Ovary (tissue), 9 donors: ENCODE data around the gene FAM149B1. TPM values are rescaled to one million over a fixed set of nuclear protein-coding genes. Genes with fewer than 3 reads are reported as not detected.

ENCODE experiments used
- DNase-seq, 5 donors: peaks; one replicate each; pipeline ENCODE4 v3.0.0-alpha.2; 2019 to 2020
- H3K27ac ChIP-seq, 2 donors: fragments of 200-600 bp; one replicate each; pipeline versions ENCODE4 v1.5.1 to v1.8.0; 2019 to 2022
- H3K27me3 ChIP-seq: fragments of 200-600 bp; one replicate; pipeline ENCODE4 v1.8.0; 2022
- H3K36me3 ChIP-seq: fragments of 200-600 bp; sonication (generic); one replicate; pipeline ENCODE4 v1.5.1; 2019
- H3K4me1 ChIP-seq: one replicate; pipeline ENCODE4 v1.8.1; 2013; ENCODE audit warnings: mild to moderate bottlenecking, moderate library complexity; ENCODE audit not compliant: insufficient read depth
- H3K4me3 ChIP-seq: fragments of 200-600 bp; sonication (generic); one replicate; pipeline ENCODE4 v1.5.1; 2017
- H3K9me3 ChIP-seq, 2 donors: fragments of 200-600 bp in 1 of 2; sonication (generic) in 1 of 2; one replicate each; pipeline versions ENCODE4 v1.5.1 to v1.8.1; 2013 to 2019; ENCODE audit warnings: mild to moderate bottlenecking in 1 of 2, moderate library complexity in 1 of 2
- EP300 ChIP-seq: sonication (generic); formaldehyde crosslinking; IDR thresholded peaks from one replicate; pipeline ENCODE4 v1.6.1; 2017; ENCODE audit warnings: antibody characterized with exemption
- POLR2A ChIP-seq: fragments of 450-650 bp; IDR thresholded peaks from one replicate; pipeline ENCODE4 v1.6.1; 2017; ENCODE audit warnings: antibody characterized with exemption, mild to moderate bottlenecking, moderate library complexity
- WGBS, 3 donors: extraction: QIAGEN DNeasy Blood & Tissue Kit in 1 of 3; methylation state at CpG; one replicate each; pipeline versions ENCODE4 v1.1.5 to v1.1.7; 2013 to 2017; 5-methylcytosine and 5-hydroxymethylcytosine counted together
- intact Hi-C, 4 donors: fragments of 100-400 bp; cut with DNase I; formaldehyde crosslinking; loops; one replicate each; pipeline versions ENCODE4 v1.11.0 to v1.15.1; 2022 to 2023
- polyA plus RNA-seq, 2 donors: library from polyadenylated mRNA; stranded (reverse); fragments of 200-250 nt in 1 of 2; fragments of 350-450 nt in 1 of 2; fragmentation: Illumina TruSeq in 1 of 2; extraction: RNeasy Lipid Tissue Mini Kit (QIAGEN cat#74804) in 1 of 2; gene quantifications; one replicate each; pipeline ENCODE4 v1.2.3, GENCODE V29; 2013 to 2014
- total RNA-seq, 7 donors: library from RNA; depleted of rRNA in 2 of 7; stranded (reverse); fragments of >200 nt in 2 of 7; fragmentation: NEBNext Ultra II Directional in 3 of 7; extraction: Animal tissue kit (Norgen Biotek cat#: 25700) in 3 of 7; gene quantifications; one replicate each; pipeline versions ENCODE4 v1.1.0 to v1.2.4, GENCODE V29; 2016 to 2023
- TF ChIP-seq, protein P1 (sequence below), 3 donors: fragments of 450-650 bp in 2 of 3; fragments of 200-600 bp in 1 of 3; IDR thresholded peaks; one replicate each; pipeline versions ENCODE4 v1.5.1 to v1.8.0; 2016 to 2022; ENCODE audit warnings: antibody characterized with exemption in 3 of 3, mild to moderate bottlenecking in 1 of 3
- donor health status: DM: no; HTN: no; CAD: no; lungs with moderate emphysema.
- donor health status: DM: no; HTN: no; CAD: no.
- donor health status: Bipolar disorder and iron deficiency.
- donor health status: DM: yes; HTN: yes; CAD: no.
- donor health status: DM: no; HTN: no; CAD: no.
- donor health status: DM: yes; HTN: yes; CAD: no.

Gene FAM149B1
- total and polyA plus RNA-seq, 9 donors, result 11.7 to 34.8 (median 23.2) TPM

DNA sequence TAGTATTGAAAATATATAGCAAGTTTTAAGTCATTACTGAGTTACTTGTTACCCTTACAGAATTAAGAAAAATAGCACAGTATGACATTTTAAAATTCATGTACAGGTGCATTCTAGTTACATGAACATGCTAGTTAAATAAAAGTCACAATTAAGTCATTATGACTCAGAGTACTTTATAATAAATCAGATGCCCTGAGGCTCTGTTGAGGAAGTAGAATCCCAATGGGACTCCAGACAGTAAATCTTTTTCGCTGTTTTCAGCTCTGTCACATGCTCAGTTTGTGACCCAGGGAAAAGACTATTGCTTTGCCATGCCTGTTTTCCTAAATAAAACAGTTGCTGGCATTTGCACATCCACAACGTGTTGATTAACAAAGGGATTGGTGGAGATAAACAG is 36.6 kb upstream of the FAM149B1 start:
- Histone ChIP-seq H3K4me3 (no peak overlapping the region), H3K9me3 (no peaks in the 10 kb centered on the region), H3K27ac (no peak overlapping the region), H3K36me3 (no peaks in the 10 kb centered on the region), H3K27me3 (no peaks in the 10 kb centered on the region), H3K4me1 (no peaks in the 10 kb centered on the region)
- intact Hi-C loops, result loop anchor here in 1 of 4 donors (5.0 kb wide), 1 partner anchor 759 kb away; no protein-coding TSS in a partner anchor
- TF ChIP-seq POLR2A (no peak), EP300 (no peak)
- TF ChIP-seq, protein P1, sequence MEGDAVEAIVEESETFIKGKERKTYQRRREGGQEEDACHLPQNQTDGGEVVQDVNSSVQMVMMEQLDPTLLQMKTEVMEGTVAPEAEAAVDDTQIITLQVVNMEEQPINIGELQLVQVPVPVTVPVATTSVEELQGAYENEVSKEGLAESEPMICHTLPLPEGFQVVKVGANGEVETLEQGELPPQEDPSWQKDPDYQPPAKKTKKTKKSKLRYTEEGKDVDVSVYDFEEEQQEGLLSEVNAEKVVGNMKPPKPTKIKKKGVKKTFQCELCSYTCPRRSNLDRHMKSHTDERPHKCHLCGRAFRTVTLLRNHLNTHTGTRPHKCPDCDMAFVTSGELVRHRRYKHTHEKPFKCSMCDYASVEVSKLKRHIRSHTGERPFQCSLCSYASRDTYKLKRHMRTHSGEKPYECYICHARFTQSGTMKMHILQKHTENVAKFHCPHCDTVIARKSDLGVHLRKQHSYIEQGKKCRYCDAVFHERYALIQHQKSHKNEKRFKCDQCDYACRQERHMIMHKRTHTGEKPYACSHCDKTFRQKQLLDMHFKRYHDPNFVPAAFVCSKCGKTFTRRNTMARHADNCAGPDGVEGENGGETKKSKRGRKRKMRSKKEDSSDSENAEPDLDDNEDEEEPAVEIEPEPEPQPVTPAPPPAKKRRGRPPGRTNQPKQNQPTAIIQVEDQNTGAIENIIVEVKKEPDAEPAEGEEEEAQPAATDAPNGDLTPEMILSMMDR (IDR thresholded peaks at IDR 0.05), result no peak
- DNase-seq, result no peak
- WGBS, 3 donors, result 54 to 66% (median 59%) methylated on average over 2 of the region's 2 CpGs

DNA sequence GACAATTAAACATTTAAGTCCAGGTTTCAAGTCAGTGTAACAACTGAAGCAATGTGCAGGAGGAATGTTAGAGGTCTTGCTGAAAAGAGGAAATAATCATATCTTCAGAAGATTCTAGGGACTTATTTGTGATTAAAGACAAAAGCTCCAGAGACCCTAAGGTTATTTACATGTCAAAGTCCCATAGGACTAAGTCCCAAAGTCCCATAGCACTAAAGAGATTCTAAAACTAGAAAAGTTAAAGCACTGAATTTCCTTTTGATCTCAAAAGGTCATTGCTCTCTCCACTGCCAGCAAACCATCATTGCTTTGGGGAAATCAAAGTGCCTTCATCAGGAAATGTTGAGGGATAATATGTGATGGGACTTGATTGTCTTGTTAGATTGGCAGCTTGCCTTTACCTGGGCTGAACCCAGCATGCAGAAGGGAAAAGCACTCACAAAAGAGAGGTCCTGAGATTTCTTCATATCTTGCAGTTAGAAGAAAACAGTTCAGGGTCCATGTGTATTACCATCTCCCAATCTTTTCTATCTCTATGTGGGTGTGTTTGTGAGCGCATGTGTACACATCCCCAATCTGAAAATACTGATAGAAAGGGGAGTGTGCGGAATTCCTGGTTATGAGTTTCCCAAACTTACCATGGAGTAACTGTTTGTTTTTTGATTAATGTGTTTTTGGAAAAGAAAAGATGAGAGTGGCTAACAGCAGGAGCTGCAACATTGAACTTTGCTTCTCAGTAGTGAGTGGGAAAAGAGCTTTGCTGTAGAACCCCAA is 35.8 kb upstream of the FAM149B1 start:
- no peaks in the 10 kb centered on the region for H3K27me3 ChIP-seq
- intact Hi-C loops, result loop anchor here in 1 of 4 donors (5.0 kb wide), 1 partner anchor 760 kb away; no protein-coding TSS in a partner anchor
- H3K4me1 ChIP-seq, result no peaks in the 10 kb centered on the region
- WGBS, 3 donors, result 94 to 96% (median 95%) methylated on average over 2 of the region's 2 CpGs
- H3K9me3 ChIP-seq, result no peaks in the 10 kb centered on the region
- H3K27ac ChIP-seq, result no peak overlapping the region
- no peak for DNase-seq
- H3K4me3 ChIP-seq, result no peak overlapping the region
- H3K36me3 ChIP-seq, result no peaks in the 10 kb centered on the region
- TF ChIP-seq, protein P1 (IDR thresholded peaks at IDR 0.05), result no peak

DNA sequence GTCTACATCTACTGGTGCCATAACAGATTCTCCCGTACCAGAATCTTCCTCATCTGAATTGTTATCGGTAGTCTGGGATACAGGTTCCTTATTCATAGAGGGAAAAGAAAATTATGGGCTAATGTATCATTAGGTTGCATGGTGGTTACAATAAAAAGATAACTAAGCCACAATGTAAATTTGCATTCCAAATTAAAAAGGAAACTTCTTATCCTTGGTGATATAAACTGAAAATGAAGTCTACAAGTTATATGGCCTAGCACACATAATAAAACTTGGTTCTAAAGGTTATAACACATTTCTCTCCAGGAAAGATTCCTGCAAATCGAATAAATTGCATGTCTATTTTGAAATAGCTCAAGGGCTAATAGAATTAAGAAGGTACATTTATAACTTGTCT is 33.2 kb upstream of the FAM149B1 start:
- Histone ChIP-seq H3K36me3 (no peaks in the 10 kb centered on the region), H3K27me3 (no peaks in the 10 kb centered on the region), H3K9me3 (no peaks in the 10 kb centered on the region), H3K4me1 (no peaks in the 10 kb centered on the region), H3K27ac (no peak overlapping the region), H3K4me3 (no peak overlapping the region)
- TF ChIP-seq EP300, result no peak
- TF ChIP-seq, protein P1 (IDR thresholded peaks at IDR 0.05), result no peak
- no peak for TF ChIP-seq POLR2A
- WGBS, 3 donors, result 87 to 91% (median 91%) methylated on average over 3 of the region's 3 CpGs
- intact Hi-C loops, result loop anchor here in 1 of 4 donors (5.0 kb wide), 1 partner anchor 762 kb away; no protein-coding TSS in a partner anchor
- no peak for DNase-seq

DNA sequence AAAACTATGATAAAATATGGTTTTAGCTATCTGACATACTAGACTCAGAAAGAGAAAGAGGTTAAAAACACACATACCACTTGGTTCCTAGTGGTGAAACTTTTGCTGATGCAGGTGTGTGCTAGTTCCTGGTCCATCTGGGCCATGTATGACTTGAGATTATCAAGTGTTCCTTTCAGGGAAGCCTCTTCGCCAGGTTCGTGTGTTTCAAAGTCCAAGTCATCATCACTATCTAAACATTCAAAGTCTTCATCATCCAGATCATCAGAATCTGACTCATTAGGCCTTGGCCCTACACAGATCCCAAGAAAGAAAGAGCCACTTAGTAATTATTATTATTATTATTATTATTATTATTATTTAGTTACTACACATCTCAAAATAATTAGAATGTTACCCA is 31.3 kb upstream of the FAM149B1 start:
- Histone ChIP-seq H3K27ac (no peak overlapping the region), H3K4me1 (no peaks in the 10 kb centered on the region), H3K36me3 (no peaks in the 10 kb centered on the region), H3K4me3 (no peak overlapping the region), H3K9me3 (no peaks in the 10 kb centered on the region), H3K27me3 (no peaks in the 10 kb centered on the region)
- TF ChIP-seq POLR2A (no peak), EP300 (no peak)
- TF ChIP-seq, protein P1 (IDR thresholded peaks at IDR 0.05), result no peak
- intact Hi-C loops, result no loop called here
- WGBS, 3 donors, result 80 to 94% (median 88%) methylated on average over 2 of the region's 2 CpGs
- DNase-seq, result no peak
